Measurements from ENCODE around the gene TTLL7.

TTLL7 gene
- total RNA-seq = 0 to 3.0 (median 0.73) reads per million in 9 experiments

GRCh38 chr1:83998498-83999315 is at the start of gene TTLL7:
TTLL7 (minus strand) TSS chr1:83999132; CDS start chr1:83952211, 46,921 bp downstream.
- peak within 1 kb of the TSS; percentile 81 to 83 for H3K4me3 Mint-ChIP-seq
- H3K27ac Mint-ChIP-seq = peak within 1 kb of the TSS; percentile 7 to 30
- peak; percentile 79 for ATAC-seq (replicated peaks)
- peaks cover 7 to 10% of the 10 kb centered on the region in 2 donors for H3K4me1 Mint-ChIP-seq (ENCODE audit: low read depth in 2 of 2)
- H3K27me3 Mint-ChIP-seq = peaks cover 64 to 65% of the 10 kb centered on the region in 2 donors
- DNase-seq = peak; percentile 40 to 48 (median 46)
- H3K9me3 Mint-ChIP-seq = no peaks in the 10 kb centered on the region
- no peaks in the 10 kb centered on the region for H3K36me3 Mint-ChIP-seq (ENCODE audit: insufficient read depth)

GRCh38 chr1:84042461-84042860 is 43.5 kb upstream of the TTLL7 start:
- no peak overlapping the region for H3K27ac Mint-ChIP-seq
- H3K4me1 Mint-ChIP-seq (ENCODE audit: low read depth in 2 of 2) = no peaks in the 10 kb centered on the region
- DNase-seq (no peak), ATAC-seq (replicated peaks) (no peak)
- H3K27me3 Mint-ChIP-seq = peaks cover 6 to 14% of the 10 kb centered on the region in 2 donors
- no peaks in the 10 kb centered on the region for H3K36me3 Mint-ChIP-seq (ENCODE audit: insufficient read depth)
- no peaks in the 10 kb centered on the region for H3K9me3 Mint-ChIP-seq
- H3K4me3 Mint-ChIP-seq = no peak overlapping the region

GRCh38 chr1:84037758-84038611 is 39.1 kb upstream of the TTLL7 start:
- Mint-ChIP-seq H3K27me3 (peaks cover 19 to 39% of the 10 kb centered on the region in 2 donors), H3K9me3 (no peaks in the 10 kb centered on the region), H3K36me3 (ENCODE audit: insufficient read depth) (no peaks in the 10 kb centered on the region), H3K4me1 (ENCODE audit: low read depth in 2 of 2) (no peaks in the 10 kb centered on the region), H3K4me3 (no peak overlapping the region), H3K27ac (no peak overlapping the region)
- DNase-seq (no peak), ATAC-seq (replicated peaks) (no peak)

- Mint-ChIP-seq H3K9me3 (no peaks in the 10 kb centered on the region), H3K27ac (no peak overlapping the region), H3K36me3 (ENCODE audit: insufficient read depth) (no peaks in the 10 kb centered on the region), H3K4me3 (no peak overlapping the region), H3K27me3 (peaks cover 23 to 33% of the 10 kb centered on the region in 2 donors), H3K4me1 (ENCODE audit: low read depth in 2 of 2) (no peaks in the 10 kb centered on the region)
- DNase-seq (no peak), ATAC-seq (replicated peaks) (no peak)
Measured at GRCh38 chr1:84031802-84032327, 32.9 kb upstream of the TTLL7 start.

- no peak for ATAC-seq (replicated peaks)
- no peak overlapping the region for H3K4me3 Mint-ChIP-seq
- no peaks in the 10 kb centered on the region for H3K9me3 Mint-ChIP-seq
- no peaks in the 10 kb centered on the region for H3K36me3 Mint-ChIP-seq (ENCODE audit: insufficient read depth)
- no peak for DNase-seq
- no peak overlapping the region for H3K27ac Mint-ChIP-seq
- H3K4me1 Mint-ChIP-seq (ENCODE audit: low read depth in 2 of 2) = no peaks in the 10 kb centered on the region
- H3K27me3 Mint-ChIP-seq = peaks cover 22 to 25% of the 10 kb centered on the region in 2 donors
Measured at GRCh38 chr1:84027368-84027767, 28.4 kb upstream of the TTLL7 start.

GRCh38 chr1:84025966-84026365 is 27.0 kb upstream of the TTLL7 start:
- DNase-seq = no peak
- Mint-ChIP-seq H3K4me3 (no peak overlapping the region), H3K4me1 (ENCODE audit: low read depth in 2 of 2) (no peaks in the 10 kb centered on the region), H3K27me3 (peaks cover 22 to 25% of the 10 kb centered on the region in 2 donors), H3K9me3 (no peaks in the 10 kb centered on the region), H3K27ac (no peak overlapping the region), H3K36me3 (ENCODE audit: insufficient read depth) (no peaks in the 10 kb centered on the region)
- no peak for ATAC-seq (replicated peaks)

GRCh38 chr1:84021822-84022221 is 22.9 kb upstream of the TTLL7 start:
- no peaks in the 10 kb centered on the region for H3K4me1 Mint-ChIP-seq (ENCODE audit: low read depth in 2 of 2)
- DNase-seq (no peak), ATAC-seq (replicated peaks) (no peak)
- no peaks in the 10 kb centered on the region for H3K36me3 Mint-ChIP-seq (ENCODE audit: insufficient read depth)
- no peaks in the 10 kb centered on the region for H3K9me3 Mint-ChIP-seq
- H3K27ac Mint-ChIP-seq = no peak overlapping the region
- no peak overlapping the region for H3K4me3 Mint-ChIP-seq
- H3K27me3 Mint-ChIP-seq = peaks cover 8 to 14% of the 10 kb centered on the region in 2 donors

- H3K27ac Mint-ChIP-seq = no peak overlapping the region
- H3K27me3 Mint-ChIP-seq = peaks cover 0 to 6% of the 10 kb centered on the region in 2 donors
- no peaks in the 10 kb centered on the region for H3K4me1 Mint-ChIP-seq (ENCODE audit: low read depth in 2 of 2)
- ATAC-seq (replicated peaks) (no peak), DNase-seq (no peak)
- no peaks in the 10 kb centered on the region for H3K9me3 Mint-ChIP-seq
- no peaks in the 10 kb centered on the region for H3K36me3 Mint-ChIP-seq (ENCODE audit: insufficient read depth)
- no peak overlapping the region for H3K4me3 Mint-ChIP-seq
Measured at GRCh38 chr1:84020151-84020550, 21.2 kb upstream of the TTLL7 start.

GRCh38 chr1:84019217-84019616 is 20.3 kb upstream of the TTLL7 start:
- no peaks in the 10 kb centered on the region for H3K36me3 Mint-ChIP-seq (ENCODE audit: insufficient read depth)
- H3K27me3 Mint-ChIP-seq = no peaks in the 10 kb centered on the region
- H3K4me3 Mint-ChIP-seq = no peak overlapping the region

GRCh38 chr1:84013708-84014107 is 14.8 kb upstream of the TTLL7 start:
- H3K36me3 Mint-ChIP-seq (ENCODE audit: insufficient read depth) = peaks cover 4% of the 10 kb centered on the region
- ATAC-seq (replicated peaks) (no peak), DNase-seq (no peak)
- no peaks in the 10 kb centered on the region for H3K4me1 Mint-ChIP-seq (ENCODE audit: low read depth in 2 of 2)
- H3K4me3 Mint-ChIP-seq = no peak overlapping the region
- H3K27ac Mint-ChIP-seq = no peak overlapping the region
- H3K9me3 Mint-ChIP-seq = no peaks in the 10 kb centered on the region
- peaks cover 4 to 14% of the 10 kb centered on the region in 2 donors for H3K27me3 Mint-ChIP-seq

More at GRCh38 chr1:84019217-84019616, 20.3 kb upstream of the TTLL7 start:
- no peaks in the 10 kb centered on the region for H3K4me1 Mint-ChIP-seq (ENCODE audit: low read depth in 2 of 2)
- DNase-seq = no peak
- H3K9me3 Mint-ChIP-seq = no peaks in the 10 kb centered on the region
- ATAC-seq (replicated peaks) = no peak
- H3K27ac Mint-ChIP-seq = no peak overlapping the region

- H3K4me3 Mint-ChIP-seq = no peak overlapping the region
- H3K36me3 Mint-ChIP-seq (ENCODE audit: insufficient read depth) = peaks cover 4% of the 10 kb centered on the region
- H3K27ac Mint-ChIP-seq = no peak overlapping the region
- no peaks in the 10 kb centered on the region for H3K4me1 Mint-ChIP-seq (ENCODE audit: low read depth in 2 of 2)
- no peak for DNase-seq
- H3K27me3 Mint-ChIP-seq = peaks cover 19 to 30% of the 10 kb centered on the region in 2 donors
- no peak for ATAC-seq (replicated peaks)
- no peaks in the 10 kb centered on the region for H3K9me3 Mint-ChIP-seq
Measured at GRCh38 chr1:84012018-84012417, 13.1 kb upstream of the TTLL7 start.

GRCh38 chr1:84010136-84010535 is 11.2 kb upstream of the TTLL7 start:
- H3K4me3 Mint-ChIP-seq = no peak overlapping the region
- H3K9me3 Mint-ChIP-seq = no peaks in the 10 kb centered on the region
- ATAC-seq (replicated peaks) = no peak
- H3K4me1 Mint-ChIP-seq (ENCODE audit: low read depth in 2 of 2) = no peaks in the 10 kb centered on the region
- peaks cover 29 to 32% of the 10 kb centered on the region in 2 donors for H3K27me3 Mint-ChIP-seq
- peaks cover 4% of the 10 kb centered on the region for H3K36me3 Mint-ChIP-seq (ENCODE audit: insufficient read depth)
- no peak overlapping the region for H3K27ac Mint-ChIP-seq
- no peak for DNase-seq

- Mint-ChIP-seq H3K27ac (no peak overlapping the region), H3K27me3 (peaks cover 37 to 44% of the 10 kb centered on the region in 2 donors), H3K36me3 (ENCODE audit: insufficient read depth) (peaks cover 4% of the 10 kb centered on the region), H3K4me1 (ENCODE audit: low read depth in 2 of 2) (no peaks in the 10 kb centered on the region), H3K4me3 (no peak overlapping the region), H3K9me3 (no peaks in the 10 kb centered on the region)
- no peak for DNase-seq
- ATAC-seq (replicated peaks) = no peak
Measured at GRCh38 chr1:84008631-84009030, 9.7 kb upstream of the TTLL7 start.

All from effector memory CD8-positive, alpha-beta T cell (primary cell).